Kidney epithelial cell (primary cell): ENCODE measurements around the gene TRMU. TPM values are rescaled to one million over a fixed set of nuclear protein-coding genes. Genes with fewer than 3 reads are reported as not detected.

Experiments used
- DNase-seq: peaks from one replicate; pipeline ENCODE4 v3.0.0-alpha.2; 2010; ENCODE audit warnings: low read depth
- H3K27me3 ChIP-seq: 2 replicates; pipeline ENCODE4 v1.6.0; 2011; ENCODE audit warnings: low read length; ENCODE audit not compliant: control insufficient read depth, insufficient read depth
- H3K36me3 ChIP-seq: 2 replicates; pipeline ENCODE4 v1.5.1; 2011; ENCODE audit warnings: low read length; ENCODE audit not compliant: control insufficient read depth, insufficient read depth
- H3K4me3 ChIP-seq: 2 replicates; pipeline ENCODE4 v1.5.1; 2011; ENCODE audit warnings: low read depth, mild to moderate bottlenecking, control low read depth, low read length
- CTCF ChIP-seq: IDR thresholded peaks from 2 replicates; pipeline ENCODE4 v1.5.1; 2011; ENCODE audit warnings: mild to moderate bottlenecking, moderate library complexity, low read length, control low read depth, inconsistent platforms; ENCODE audit not compliant: insufficient read depth, poor library complexity, severe bottlenecking
- total RNA-seq: library from RNA; depleted of rRNA; stranded (reverse); fragments of >200 nt; gene quantifications from 2 replicates; pipeline ENCODE4 v1.2.3, GENCODE V29; 2015

TRMU gene
- total RNA-seq, 1 donor from 2014 or later: 20.8 TPM

DNA sequence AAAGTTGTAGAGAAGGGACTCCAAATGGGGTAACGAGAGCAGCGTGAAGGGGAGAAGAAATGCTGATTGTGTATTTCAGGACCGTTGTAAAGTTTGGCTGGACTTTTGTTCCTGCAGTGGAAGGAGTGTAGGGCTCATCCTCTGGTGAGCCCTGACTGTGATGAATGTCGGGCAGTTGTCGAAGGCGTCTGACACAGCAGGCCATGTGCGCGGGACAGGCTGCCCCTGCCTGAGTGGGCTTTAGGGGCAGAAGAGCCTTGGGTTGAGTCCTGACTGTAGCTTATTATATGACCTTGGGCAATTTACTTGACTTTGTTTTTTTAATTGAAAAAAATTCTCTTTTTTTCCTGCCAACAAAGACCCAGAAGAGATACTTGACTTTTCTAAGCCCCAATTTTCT is 3.1 kb downstream of the TRMU start:
- no peaks in the 10 kb centered on the region for H3K27me3 ChIP-seq
- H3K36me3 ChIP-seq: peaks cover 8% of the 10 kb centered on the region
- H3K4me3 ChIP-seq: no peak overlapping the region
- no peak for DNase-seq
- no peak for TF ChIP-seq CTCF

DNA sequence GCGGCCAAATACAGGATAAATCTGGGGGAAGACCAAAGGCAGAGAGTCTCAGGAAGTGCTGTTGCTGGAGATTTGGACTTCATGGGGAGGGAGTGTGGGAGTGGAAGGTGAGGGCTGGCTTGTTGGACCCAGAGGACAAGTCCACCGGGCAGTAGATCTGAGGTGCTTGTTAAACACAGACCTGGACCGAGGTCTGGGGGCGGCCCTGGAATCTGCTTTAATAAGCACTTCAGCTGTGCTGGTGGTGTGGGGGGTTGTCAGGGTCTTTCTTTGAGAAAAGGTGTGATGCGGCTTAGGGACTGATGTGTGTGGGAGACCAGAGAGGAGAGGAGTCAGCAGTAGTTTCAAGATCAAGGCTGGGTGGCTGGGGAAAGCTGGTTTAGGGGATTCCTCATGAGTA is 4.4 kb downstream of the TRMU start:
- Histone ChIP-seq H3K36me3 (peaks cover 8% of the 10 kb centered on the region), H3K4me3 (no peak overlapping the region), H3K27me3 (no peaks in the 10 kb centered on the region)
- TF ChIP-seq CTCF: no peak
- no peak for DNase-seq

DNA sequence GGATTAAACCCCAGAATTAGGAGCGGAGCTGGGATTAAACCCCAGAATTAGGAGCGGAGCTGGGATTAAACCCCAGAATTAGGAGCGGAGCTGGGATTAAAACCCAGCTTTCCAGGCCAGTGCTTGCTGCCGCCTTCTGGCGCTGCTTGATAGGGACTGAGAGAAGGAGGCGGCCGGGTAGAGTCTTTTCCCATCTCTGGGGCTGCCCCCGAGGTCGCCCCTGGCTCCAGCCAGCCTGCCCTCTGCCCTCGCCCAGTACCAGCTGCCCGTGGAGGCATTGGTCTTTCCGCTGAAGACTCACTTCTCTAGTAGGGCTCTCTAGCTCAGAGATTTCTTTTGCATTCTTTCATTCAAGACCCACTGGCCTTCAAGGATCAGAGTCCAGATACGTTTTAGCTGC is 5.2 kb downstream of the TRMU start:
- Histone ChIP-seq H3K27me3 (no peaks in the 10 kb centered on the region), H3K4me3 (no peak overlapping the region), H3K36me3 (peaks cover 8% of the 10 kb centered on the region)
- DNase-seq: no peak
- TF ChIP-seq CTCF: no peak

DNA sequence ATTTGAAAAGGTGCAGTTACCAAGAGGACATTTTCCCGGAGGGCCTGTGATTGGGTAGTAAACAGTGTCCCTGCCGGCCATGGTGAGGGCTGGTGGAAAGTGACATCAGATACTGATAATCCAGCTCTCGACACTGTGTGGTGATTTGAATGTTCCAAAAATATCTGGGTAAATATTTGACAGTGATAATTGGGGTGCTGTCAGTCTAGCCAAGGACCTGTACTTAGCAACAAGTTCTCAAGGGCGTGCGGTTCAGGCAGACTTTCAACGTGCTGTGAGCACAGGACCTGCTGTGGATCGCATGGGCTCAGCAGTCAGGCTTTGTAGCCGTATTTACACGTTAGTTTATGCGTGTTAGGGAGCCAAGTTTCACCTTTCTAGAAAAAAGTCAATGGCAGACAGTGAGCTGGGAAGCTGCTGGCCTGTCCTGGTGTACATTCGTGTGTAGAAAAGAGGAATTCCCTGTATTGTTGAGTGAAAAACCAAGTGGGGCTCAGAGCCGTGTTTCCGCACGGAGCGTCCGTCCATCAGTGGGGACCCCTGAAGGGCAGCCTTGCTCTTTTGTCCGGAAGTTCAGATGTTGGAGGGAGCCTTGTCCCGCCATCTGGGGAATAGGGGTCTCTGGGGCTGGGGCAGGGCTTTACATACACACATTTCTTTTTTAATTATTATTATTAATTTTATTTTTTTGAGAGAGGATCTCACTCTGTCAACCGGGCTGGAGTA is 11.3 kb downstream of the TRMU start:
- DNase-seq: no peak
- peaks cover 4% of the 10 kb centered on the region for H3K36me3 ChIP-seq
- TF ChIP-seq CTCF: no peak
- H3K4me3 ChIP-seq: no peak overlapping the region
- no peaks in the 10 kb centered on the region for H3K27me3 ChIP-seq

- TF ChIP-seq CTCF: no peak
- DNase-seq: no peak
- no peak overlapping the region for H3K4me3 ChIP-seq
- peaks cover 4% of the 10 kb centered on the region for H3K36me3 ChIP-seq
- H3K27me3 ChIP-seq: no peaks in the 10 kb centered on the region
These were observed 12.1 kb downstream of the TRMU start for GRCh38 chr22:46347646-46348045.

- no peak overlapping the region for H3K4me3 ChIP-seq
- peaks cover 4% of the 10 kb centered on the region for H3K36me3 ChIP-seq
- no peak for TF ChIP-seq CTCF
- DNase-seq: no peak
- no peaks in the 10 kb centered on the region for H3K27me3 ChIP-seq
These were observed 12.7 kb downstream of the TRMU start for GRCh38 chr22:46348099-46348695.
